NCI-H1048 (cell line): ENCODE results near the gene RSRC1.

Experiments used
- DNase-seq: peaks from one replicate; lab custom pipeline; 2025; lab: John Stamatoyannopoulos, UW

Gene RSRC1

DNA sequence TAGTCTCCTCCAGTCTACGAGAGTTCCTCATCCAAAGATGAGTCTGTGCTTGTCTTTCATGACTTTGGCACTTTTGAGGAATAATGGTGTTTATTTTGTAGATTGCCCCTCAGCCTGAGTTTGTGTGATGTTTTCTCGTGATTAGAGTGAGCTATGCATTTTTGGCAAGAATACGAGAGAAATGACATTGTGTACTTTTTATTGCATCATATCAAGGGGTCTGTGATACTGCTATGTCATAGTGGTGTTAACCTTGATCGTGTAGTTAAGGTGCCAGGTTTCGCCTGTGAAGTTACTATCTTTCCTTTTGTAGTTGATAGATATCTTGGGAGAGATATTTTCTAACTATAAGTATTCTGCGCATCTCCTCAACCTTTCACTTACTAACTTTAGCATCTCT is 18.9 kb downstream of the RSRC1 start:
- DNase-seq: no peak

DNA sequence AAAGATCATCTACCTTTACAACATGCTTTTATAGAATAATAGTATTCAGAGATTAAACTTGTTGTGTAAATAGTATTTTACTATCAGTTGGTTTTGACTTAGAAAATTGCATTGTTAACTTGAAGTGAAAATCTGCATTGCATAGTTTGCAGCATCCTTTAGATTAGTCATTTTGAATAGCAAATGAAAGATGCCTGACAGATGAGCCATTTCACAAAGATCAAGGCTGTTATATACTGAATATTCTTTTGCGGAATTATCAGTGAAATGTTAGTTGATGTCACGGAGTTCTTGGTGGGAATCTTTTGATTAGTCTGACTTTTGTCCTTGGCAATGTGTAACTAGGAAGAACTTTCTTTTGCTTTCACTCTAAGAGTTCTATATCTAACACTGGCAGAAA is 24.5 kb downstream of the RSRC1 start:
- DNase-seq: no peak

DNA sequence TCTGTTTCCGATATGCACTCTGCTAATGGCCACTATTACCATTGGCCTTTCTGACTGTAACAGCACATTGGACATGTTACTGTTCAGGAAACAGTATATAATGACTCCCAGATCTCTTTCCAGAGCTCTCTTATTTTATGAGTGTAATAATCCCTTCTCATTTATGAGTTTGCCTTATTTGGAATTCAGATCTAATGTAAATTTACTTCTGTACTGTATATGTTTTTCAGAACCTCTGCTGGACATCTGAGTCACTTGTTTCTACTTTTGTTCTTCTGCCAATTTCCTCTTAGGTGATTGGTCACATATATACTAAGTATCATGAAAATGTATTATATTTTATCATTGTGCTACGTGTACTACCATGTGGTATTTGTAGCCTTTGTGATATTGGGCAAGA is 30.5 kb downstream of the RSRC1 start:
- no peak for DNase-seq

DNA sequence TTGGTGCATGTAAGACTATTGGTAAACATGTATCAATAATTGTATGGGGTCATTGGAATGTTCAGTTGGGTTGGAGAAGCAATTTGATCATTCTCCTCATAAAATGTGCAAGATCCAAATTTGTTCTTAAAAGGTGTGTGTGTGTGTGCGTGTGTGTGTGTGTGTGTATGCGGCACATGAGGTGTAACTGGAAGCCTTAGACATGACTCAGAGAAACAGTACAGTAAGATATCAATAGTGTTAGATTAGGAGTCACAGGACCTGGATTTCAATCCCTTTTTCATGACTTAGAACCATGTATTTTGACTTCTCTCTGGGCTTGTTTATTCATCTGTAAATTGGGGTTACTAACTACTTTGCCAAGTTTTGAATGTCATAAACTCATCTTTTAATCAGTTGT is 38.3 kb downstream of the RSRC1 start:
- no peak for DNase-seq

DNA sequence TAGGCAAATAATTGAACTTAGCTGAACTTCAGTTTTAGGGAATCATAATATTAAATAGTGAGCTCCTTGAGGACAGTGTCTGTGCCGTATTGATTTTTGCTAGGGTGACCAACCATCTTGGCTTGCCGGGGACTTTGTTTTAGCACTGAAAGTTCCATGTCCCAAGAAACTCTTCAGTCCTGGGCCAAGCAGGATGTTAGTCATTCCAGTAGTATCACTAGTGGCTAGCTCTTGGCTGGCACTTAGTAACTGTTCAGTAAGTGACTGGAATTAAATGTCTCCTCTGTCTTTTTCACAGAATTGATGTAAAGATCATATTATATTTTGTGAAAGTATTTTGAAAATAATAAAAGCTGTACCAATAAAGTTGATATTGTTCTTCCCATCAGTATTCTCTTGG is 42.3 kb downstream of the RSRC1 start:
- DNase-seq: no peak

DNA sequence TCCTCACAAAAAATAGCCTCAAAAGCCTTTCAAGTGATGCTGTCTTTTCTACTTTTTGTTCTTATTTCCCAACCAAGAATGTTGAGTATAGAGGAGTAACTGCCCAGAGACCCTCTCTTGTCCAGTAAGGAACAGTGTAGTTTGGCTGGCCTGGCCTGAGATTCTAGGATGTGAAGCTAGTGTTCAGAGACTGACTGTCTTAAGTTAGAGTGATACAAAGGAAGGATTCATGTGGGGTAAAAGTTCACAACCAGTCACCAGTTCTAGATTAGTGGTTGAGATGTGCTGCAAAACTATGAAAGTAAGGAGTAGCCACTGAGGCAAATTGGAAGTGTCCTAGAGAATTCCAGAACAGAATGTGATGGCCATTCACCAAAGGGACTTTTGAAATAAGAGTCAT is 49.1 kb downstream of the RSRC1 start:
- DNase-seq: no peak

DNA sequence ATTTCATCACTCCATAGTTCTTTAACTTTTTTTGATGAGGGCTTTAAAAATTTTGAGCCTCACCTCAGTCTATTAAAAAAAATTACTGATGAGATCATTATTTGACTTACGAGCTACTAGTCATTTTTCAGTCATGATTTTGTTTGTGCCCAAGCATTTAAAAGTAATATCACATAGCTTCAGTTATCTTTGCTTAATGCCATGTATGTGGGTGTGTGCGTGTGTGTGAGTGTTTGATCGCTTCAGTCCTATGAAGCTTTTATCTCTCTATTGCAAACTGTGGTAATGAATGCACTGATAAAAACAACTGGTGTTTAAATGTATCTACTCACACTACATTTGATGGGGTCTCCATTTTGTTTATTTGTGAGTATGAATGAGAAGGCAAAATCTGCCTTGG is 49.8 kb downstream of the RSRC1 start:
- no peak for DNase-seq

DNA sequence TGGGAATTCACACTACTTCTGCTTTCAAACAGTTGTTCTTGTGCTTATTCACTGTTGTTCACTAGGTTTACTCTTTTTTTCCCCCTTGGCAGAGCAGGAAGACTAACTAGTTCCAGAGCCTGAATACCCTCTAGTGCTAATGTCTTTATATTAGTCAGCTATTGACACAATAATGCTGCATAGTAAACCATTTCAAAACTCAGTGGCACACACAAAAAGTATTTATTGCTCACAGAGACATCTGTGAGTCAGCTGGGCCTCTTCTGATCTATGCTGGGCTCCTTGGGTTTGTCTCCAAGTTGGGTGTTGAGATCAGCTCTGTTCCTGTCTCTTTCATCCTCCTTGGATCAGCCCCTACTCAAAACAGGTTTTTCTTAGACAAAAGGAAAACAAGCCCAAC is 51.1 kb downstream of the RSRC1 start:
- DNase-seq: no peak

DNA sequence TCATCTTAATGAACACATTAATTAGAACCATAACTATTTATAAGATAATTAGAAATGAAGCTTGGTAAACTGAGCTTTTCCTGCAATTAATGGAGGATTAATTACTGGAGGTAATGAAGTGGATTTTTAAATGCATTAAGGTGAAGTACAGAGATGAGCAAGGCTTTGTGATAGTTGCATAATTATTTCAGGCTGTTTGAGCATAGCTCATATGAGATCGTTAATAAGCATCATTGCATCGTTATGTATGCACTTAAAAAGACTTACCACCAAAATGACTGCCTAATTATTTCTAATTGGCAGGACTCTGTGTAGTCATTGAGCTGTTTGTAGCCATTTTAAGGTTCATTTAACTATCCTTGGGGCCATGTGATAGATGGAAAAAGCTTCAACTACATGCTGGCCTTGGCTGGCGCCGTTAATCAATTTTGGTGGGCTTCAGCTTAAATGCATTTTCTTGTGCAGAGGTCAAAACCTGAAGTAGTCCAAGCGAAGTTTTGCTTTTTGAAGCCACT is 55.3 kb downstream of the RSRC1 start:
- no peak for DNase-seq

DNA sequence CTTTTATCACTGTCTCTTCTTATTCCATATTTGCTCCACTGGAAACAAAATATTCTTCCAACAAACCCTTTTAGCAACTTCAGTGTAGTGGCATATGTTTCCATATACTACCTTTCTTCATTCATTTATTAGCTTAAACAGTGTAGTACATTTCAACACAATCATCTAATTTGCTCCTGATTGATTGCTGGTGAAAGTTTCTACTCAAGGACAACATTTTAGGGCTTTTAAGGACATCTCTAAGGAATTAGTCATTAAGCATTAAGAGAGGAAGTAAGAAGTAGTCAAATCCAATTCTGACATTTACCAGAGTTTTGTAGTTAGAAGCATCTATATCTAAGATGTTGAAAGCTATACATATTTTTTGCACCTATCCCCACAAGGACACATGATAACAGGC is 55.8 kb downstream of the RSRC1 start:
- DNase-seq: no peak

DNA sequence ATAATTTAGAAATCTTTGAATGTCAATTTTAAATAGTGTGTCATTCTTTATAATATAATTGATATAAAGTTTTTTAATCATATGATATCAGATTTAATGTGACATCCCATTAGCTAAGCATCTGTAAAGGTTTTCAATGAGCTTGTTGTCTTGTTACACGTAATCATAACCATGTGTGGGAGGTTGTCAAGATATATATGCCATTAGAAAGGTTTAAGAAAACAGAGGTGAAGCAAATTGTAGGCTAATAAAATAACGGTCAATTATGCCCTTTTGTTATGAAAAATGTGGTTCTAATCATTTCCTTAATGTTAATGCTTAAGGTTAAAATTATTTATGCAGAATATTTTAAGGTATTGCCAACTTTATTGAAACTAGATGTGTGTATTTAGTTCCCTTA is 56.3 kb downstream of the RSRC1 start:
- no peak for DNase-seq

DNA sequence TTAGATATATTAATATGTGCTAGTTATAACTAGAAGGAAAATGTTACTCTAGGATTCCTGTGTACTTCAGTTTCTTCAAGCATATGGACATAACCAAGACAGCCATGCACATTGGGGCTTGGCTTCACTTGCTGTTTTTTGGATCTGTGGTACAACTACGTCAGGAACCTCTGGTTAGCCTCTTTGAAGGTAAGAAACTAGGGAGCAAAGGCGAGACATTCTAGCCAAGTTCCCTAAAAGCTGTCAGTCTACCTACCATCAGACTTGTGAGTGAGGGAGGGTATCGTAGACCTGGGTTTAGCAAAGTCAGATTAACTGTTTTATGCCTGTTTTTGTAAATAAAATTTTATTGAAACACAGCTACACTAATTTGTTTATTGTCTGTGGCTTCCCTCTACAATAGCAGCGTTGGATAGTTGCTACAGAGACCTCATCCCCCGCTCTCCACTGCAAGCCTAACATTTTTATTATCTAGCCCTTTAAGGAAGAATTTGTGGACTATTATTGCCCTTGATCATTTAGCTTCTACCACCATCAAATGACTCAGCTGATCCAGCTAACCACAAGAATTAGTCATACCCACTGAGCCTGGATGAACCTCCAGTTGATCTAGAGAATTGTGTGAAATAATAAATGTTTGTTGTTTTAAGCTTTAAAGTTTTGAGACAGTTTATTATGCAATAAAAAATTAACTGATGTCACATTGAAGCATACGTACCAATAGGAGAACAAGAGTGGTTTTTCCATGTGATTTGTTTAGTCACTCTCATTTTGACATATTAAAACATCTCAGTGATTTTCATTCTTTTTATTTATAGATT is 58.1 kb downstream of the RSRC1 start:
- DNase-seq: no peak

DNA sequence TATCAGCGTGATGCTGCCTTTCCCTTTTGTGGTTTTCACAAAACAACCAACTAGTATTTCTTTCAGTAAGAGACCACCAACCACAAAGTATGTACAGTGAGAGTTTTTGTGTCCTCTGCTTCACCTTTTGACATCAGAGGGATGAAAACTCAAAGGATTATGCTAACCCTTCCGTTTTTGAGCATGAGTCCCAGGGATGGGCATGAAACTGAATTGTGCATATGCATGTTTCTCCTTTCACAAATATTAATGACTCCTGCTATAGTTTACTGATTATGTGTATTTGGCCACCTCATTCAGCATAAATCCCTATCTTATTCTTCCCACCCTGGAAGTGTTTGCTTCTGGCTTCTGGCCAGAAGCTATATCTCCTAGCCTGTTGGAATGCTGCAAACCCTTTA is 59.2 kb downstream of the RSRC1 start:
- DNase-seq: no peak

DNA sequence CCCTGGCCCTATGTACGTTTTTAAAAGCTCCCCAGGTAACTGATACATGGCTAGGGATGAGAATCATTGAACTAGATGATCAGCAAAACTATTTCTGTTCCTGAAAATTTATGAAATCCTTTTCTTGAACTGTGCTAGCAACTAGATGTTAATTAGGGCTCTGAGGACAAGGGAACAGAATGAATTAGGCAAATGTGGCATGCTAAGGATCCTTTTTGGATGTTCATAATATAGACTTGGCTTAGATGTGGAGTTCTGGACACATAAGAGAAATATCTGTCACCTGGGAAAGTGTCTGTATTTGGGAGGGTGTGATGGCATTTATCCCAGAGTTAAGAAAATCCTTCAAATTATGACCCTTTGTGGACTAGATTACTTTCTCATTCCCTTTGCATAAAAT is 71.2 kb downstream of the RSRC1 start:
- no peak for DNase-seq

DNA sequence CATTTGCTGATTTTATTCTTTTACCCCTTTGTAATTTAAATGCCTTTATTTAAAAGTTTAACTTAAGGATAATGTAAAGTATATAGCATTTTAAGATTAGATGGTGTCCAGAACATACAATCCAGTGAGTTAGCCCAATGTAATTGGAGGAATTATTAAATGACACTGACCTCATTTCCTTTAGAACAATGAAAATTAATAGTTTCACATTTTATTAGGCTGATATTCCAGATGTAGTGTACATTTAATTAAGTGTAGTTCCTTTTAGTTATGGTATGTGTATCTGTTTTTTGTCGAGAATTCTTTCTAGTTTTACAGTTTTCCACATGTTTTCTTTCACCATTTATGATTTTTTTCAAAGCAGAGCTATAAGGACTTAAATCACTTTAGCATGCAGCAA is 75.8 kb downstream of the RSRC1 start:
- no peak for DNase-seq

DNA sequence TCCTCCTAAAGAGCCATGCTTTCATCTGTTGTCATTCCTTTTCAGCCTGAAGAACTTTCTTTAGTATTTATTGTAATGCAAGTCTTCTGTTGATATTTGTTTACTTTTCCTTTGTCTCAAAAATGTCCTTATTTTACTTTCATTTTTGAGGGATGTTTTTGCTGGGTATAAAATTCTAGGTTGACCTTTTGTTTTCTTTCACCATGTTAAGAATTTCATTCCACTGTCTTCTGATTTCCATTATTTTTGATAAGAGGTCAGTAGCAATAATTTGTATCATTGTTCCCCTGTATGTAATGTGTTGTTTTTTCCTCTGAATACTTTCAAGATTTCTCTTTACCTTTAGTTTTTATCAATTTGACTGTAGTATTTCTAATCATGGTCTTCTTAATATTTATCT is 91.1 kb downstream of the RSRC1 start:
- no peak for DNase-seq

DNA sequence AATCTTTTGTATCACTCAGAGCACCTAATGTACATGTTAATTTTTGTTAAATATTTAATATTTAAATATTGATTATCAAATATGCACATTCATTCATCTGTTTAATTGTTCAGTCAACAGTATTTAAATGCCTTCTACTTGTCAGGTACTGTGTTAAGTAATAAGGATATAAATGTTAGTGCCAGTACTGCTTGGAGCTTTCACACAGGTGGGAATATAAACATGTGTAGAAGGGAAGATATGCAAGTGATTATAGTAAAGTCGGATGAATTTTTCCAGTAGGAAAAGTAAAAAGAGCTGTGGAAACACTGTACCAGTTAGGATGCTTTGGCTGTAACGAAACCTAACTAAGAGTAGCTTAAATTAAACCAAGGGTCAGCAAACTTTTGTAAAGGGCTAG is 95.4 kb downstream of the RSRC1 start:
- DNase-seq: no peak

DNA sequence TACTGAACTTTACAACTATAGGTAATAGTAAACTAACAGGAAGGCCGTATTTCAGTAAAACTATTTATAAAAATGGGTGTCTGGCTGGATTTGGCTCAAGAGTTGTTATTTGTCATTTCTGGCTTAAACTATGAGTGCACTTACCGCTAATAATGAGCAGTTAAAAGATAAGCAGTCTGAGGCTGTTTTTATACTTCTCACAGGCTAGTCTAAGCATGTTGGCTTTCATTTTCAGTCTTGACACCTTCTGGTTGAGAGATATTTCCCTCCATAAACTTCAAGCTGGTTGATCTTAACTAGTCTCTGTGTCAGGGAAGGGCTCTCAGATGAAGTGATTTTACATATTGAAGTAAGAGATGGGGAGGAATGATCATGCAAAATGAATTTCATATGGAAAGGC is 96.1 kb downstream of the RSRC1 start:
- no peak for DNase-seq

DNA sequence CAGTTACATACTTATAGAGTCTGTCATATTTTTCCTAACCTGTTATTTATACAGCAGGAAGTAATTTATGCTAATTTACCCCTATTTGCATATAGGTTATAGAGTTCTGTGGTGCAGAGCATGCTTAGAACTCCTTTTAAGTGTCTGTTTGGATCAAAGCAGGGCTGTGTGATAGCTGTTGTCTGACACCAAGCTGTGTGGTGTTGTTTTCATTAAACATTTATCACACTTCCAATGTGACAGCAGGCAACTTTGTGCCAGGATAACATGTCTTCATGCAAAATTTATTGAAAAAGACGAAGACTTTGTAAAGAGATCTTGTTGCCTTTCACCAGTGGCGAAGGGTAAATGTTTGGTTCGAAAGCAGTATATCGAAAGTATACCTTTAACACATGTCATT is 100.2 kb downstream of the RSRC1 start:
- no peak for DNase-seq

DNA sequence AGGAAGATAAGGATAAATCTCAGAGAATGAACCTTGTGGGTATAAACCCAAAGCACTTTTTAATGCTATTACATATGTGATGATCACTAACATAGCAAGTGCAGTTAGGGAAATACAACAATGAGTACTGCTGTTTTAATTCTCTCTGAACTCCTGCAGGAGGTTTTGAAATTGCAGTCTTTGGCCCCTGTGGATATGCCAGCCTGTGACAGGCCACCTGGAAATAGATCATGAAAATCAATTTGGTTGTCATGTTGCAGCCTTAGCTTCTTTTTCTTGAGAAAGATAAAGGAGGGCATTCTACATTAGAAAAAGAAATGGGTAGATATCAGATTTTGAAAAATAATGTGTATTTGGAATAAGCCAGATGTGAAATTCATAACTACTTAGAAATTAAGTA is 103.6 kb downstream of the RSRC1 start:
- no peak for DNase-seq

DNA sequence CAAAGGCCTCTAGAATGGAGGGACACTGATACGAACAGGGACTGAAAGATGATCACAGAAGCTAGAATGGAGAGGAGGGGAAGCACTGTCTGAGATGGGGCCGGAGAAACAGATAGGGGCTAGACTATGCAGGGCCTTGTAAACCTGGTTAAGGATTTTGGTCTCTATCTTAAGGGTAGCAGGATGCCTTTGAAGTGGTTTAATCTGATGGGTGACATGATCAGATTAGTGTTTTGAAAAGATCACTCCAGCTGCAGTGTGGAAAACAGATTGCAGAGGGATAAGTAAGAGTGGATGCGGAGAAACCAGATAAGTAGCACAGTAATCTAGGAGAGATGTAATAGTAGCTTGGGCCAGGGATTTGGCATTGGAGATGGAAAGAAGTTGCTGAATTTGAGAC is 108.1 kb downstream of the RSRC1 start:
- no peak for DNase-seq

DNA sequence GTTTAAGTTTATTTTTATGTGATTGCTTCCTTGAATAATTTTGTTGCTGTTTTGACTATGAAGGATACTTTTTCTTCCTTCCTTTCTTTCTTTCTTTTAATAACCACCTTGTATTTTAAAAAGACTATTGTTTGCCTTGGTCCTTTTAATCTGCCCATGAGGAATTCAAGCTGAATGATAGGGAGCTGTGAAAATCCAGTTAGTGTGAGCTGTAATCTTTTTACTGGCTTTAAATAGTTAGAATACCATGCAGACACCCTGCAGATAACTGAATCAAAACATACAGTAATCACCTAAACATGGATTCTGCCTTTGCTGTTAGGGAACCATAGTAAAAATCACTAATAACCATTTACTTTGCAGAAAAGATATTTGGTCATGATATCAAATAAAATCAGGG is 110.7 kb downstream of the RSRC1 start:
- DNase-seq: no peak

DNA sequence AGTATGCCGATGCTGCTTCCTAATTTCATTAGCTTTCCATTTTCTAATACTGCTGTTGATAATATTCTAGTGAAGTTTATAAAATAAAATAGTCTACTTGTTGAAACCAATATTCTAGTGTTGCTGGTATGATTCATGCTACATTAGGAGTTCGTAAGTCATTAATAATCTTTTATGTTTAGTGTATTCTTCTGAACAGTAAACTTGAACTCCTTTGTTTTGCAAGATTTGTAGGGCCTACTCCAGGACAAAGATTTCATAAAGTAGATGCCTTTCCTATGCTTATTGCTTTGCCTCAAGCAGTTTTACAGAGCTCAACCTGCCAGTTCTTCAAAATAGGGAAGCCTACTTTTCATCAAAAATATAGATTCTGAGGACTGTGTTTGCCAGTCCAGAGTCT is 111.5 kb downstream of the RSRC1 start:
- no peak for DNase-seq

DNA sequence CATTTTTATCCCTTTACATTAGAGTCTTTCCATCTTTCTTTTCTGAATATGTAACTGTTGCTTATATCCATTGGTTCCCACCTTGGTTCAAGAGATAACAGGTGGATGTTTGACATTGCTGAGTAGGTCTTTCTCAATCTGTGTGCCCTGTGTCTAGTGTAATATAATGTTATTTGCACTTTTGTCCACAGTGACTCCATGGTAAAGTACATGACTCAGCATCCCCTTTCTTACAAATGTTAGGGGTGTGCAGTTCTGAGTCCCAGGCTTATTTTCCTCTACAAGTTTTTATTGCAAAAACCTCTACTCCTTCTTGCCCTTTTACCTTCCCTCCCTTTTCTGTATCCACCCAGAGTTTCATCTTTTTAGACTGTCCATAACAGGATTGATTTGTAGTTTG is 116.5 kb downstream of the RSRC1 start:
- no peak for DNase-seq
